GM23338 (cell line): ENCODE measurements around the gene NPAP1.

ENCODE experiments used
- EZH2 ChIP-seq: fragments of 200-600 bp; sonication (generic); IDR thresholded peaks from one replicate; pipeline ENCODE4 v1.8.0; 2017; ENCODE audit warnings: antibody characterized with exemption, mild to moderate bottlenecking, low read depth; ENCODE audit not compliant: unreplicated experiment
- EZH2phosphoT487 ChIP-seq: fragments of 200-600 bp; sonication (generic); IDR thresholded peaks from one replicate; pipeline ENCODE4 v1.8.1; 2018; ENCODE audit warnings: antibody characterized with exemption; ENCODE audit not compliant: unreplicated experiment
- POLR2AphosphoS5 ChIP-seq: IDR thresholded peaks from 2 replicates; pipeline ENCODE4 v1.6.1; 2016; ENCODE audit warnings: antibody characterized with exemption, low read depth
- REST ChIP-seq: IDR thresholded peaks from one replicate; pipeline ENCODE4 v1.6.1; 2018; ENCODE audit warnings: antibody characterized with exemption; ENCODE audit not compliant: unreplicated experiment
- TF ChIP-seq, protein P1 (sequence below), 2 experiments: fragments of 200-600 bp in 1 of 2; sonication (generic) in 1 of 2; conservative IDR thresholded peaks; 2 replicates each; pipeline versions ENCODE4 v1.5.1 to v1.6.1; 2016 to 2017; ENCODE audit warnings: antibody characterized with exemption in 2 of 2, low read depth in 2 of 2, mild to moderate bottlenecking in 2 of 2, moderate library complexity in 1 of 2

GRCh38 chr15:24633082-24633481 lies 42.5 kb upstream of the NPAP1 start:
- TF ChIP-seq, protein P1, sequence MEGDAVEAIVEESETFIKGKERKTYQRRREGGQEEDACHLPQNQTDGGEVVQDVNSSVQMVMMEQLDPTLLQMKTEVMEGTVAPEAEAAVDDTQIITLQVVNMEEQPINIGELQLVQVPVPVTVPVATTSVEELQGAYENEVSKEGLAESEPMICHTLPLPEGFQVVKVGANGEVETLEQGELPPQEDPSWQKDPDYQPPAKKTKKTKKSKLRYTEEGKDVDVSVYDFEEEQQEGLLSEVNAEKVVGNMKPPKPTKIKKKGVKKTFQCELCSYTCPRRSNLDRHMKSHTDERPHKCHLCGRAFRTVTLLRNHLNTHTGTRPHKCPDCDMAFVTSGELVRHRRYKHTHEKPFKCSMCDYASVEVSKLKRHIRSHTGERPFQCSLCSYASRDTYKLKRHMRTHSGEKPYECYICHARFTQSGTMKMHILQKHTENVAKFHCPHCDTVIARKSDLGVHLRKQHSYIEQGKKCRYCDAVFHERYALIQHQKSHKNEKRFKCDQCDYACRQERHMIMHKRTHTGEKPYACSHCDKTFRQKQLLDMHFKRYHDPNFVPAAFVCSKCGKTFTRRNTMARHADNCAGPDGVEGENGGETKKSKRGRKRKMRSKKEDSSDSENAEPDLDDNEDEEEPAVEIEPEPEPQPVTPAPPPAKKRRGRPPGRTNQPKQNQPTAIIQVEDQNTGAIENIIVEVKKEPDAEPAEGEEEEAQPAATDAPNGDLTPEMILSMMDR (conservative IDR thresholded peaks at IDR 0.05; ENCODE audit: low read depth in 2 of 2): no peak
- TF ChIP-seq POLR2AphosphoS5 (no peak), EZH2phosphoT487 (no peak), EZH2 (no peak), REST (no peak)
